Measurements from ENCODE around the gene DNAJB2. TPM values are rescaled to one million over a fixed set of nuclear protein-coding genes. Genes with fewer than 3 reads are reported as not detected.

The DNAJB2 gene
- total RNA-seq, 1 experiment from 2014 or later: 66.2 TPM

- no peak for ATAC-seq
- in situ Hi-C loops (cut with HindIII; ENCODE audit: low pct_unique_long_range_greater_than_20kb, low sequenced_read_pairs) (no loop called here), intact Hi-C loops (cut with micrococcal nuclease; ENCODE audit: unreplicated experiment) (no loop called here)
- no peak for TF ChIP-seq REST (IDR thresholded peaks at IDR 0.05; ENCODE audit: insufficient read depth in 1 of 2, low read depth in 2 of 2, low read length in 1 of 2)
- Histone ChIP-seq H3K9me3 (ENCODE audit: control insufficient read depth, insufficient read depth, low read depth, low read length) (no peaks in the 10 kb centered on the region), H3K36me3 (ENCODE audit: control insufficient read depth, insufficient read depth, low read length) (no peaks in the 10 kb centered on the region), H3K27me3 (ENCODE audit: control insufficient read depth, insufficient read depth, low read length) (peaks cover 4% of the 10 kb centered on the region; the same call in 1 of the 2 replicates), H3K4me3 (ENCODE audit: low read depth in 2 of 2, low read length in 2 of 2) (no peak overlapping the region), H3K4me1 (ENCODE audit: control insufficient read depth, insufficient read depth, low read length) (no peaks in the 10 kb centered on the region), H3K27ac (ENCODE audit: low read length) (no peak overlapping the region)
- ChIA-PET POLR2A (no interaction called here), CTCF (no interaction called here)
- BruUV-seq (replicated peaks): no TSS peak
- DNase-seq (ENCODE audit: low read depth, low spot score): no peak
Measured at GRCh38 chr2:219334076-219334475, 54.9 kb downstream of the DNAJB2 start.

- Histone ChIP-seq H3K27ac (ENCODE audit: low read length) (no peak overlapping the region), H3K9me3 (ENCODE audit: control insufficient read depth, insufficient read depth, low read depth, low read length) (no peaks in the 10 kb centered on the region), H3K4me1 (ENCODE audit: control insufficient read depth, insufficient read depth, low read length) (no peaks in the 10 kb centered on the region), H3K4me3 (ENCODE audit: low read depth in 2 of 2, low read length in 2 of 2) (no peak overlapping the region), H3K27me3 (ENCODE audit: control insufficient read depth, insufficient read depth, low read length) (peaks cover 2% of the 10 kb centered on the region; the same call in 1 of the 2 replicates), H3K36me3 (ENCODE audit: control insufficient read depth, insufficient read depth, low read length) (no peaks in the 10 kb centered on the region)
- in situ Hi-C loops (cut with HindIII; ENCODE audit: low pct_unique_long_range_greater_than_20kb, low sequenced_read_pairs): no loop called here
- DNase-seq (ENCODE audit: low read depth, low spot score) (no peak), ATAC-seq (no peak)
- POLR2A ChIA-PET: no interaction called here
- BruUV-seq (replicated peaks): no TSS peak
- no peak for TF ChIP-seq TCF7L2 (IDR thresholded peaks at IDR 0.05; ENCODE audit: low read depth, low read length)
- TF ChIP-seq REST (IDR thresholded peaks at IDR 0.05; ENCODE audit: insufficient read depth in 1 of 2, low read depth in 2 of 2, low read length in 1 of 2): no peak
- no peak for TF ChIP-seq POLR2AphosphoS5 (IDR thresholded peaks at IDR 0.05; ENCODE audit: low read depth, low read length)
- no peak for TF ChIP-seq CTCF (IDR thresholded peaks at IDR 0.05)
- intact Hi-C loops (cut with micrococcal nuclease; ENCODE audit: unreplicated experiment): no loop called here
- CTCF ChIA-PET: no interaction called here
Measured at GRCh38 chr2:219335373-219335786, 56.2 kb downstream of the DNAJB2 start.

Small RNA genes within 50 kb of the gene (microRNA-seq; reads per million reads assigned to microRNA genes)
- gene MIR153-1 (ENCODE audit: unreplicated experiment): not detected

Other genes starting within 250 kb of the DNAJB2 start
- gene CFAP65, start 237.8 kb upstream of the DNAJB2 start, total RNA-seq (2021; ENCODE audit: unreplicated experiment): 0.33 TPM
- gene IHH, start 218.4 kb upstream of the DNAJB2 start, total RNA-seq (2021; ENCODE audit: unreplicated experiment): 0.23 TPM
- gene NHEJ1, start 118.6 kb upstream of the DNAJB2 start, total RNA-seq (2021; ENCODE audit: unreplicated experiment): 18.2 TPM
- 3.3 TPM for gene SLC23A3, start 109.3 kb upstream of the DNAJB2 start, total RNA-seq (2021; ENCODE audit: unreplicated experiment)
- 55.7 TPM for gene CNPPD1, start 102.4 kb upstream of the DNAJB2 start, total RNA-seq (2021; ENCODE audit: unreplicated experiment)
- gene RETREG2, start 101.1 kb upstream of the DNAJB2 start, total RNA-seq (2021; ENCODE audit: unreplicated experiment): 106 TPM
- 43.2 TPM for gene ZFAND2B, start 72.6 kb upstream of the DNAJB2 start, total RNA-seq (2021; ENCODE audit: unreplicated experiment)
- 19.0 TPM for gene ABCB6, start 60.4 kb upstream of the DNAJB2 start, total RNA-seq (2021; ENCODE audit: unreplicated experiment)
- 75.1 TPM for gene ATG9A, start 49.7 kb upstream of the DNAJB2 start, total RNA-seq (2021; ENCODE audit: unreplicated experiment)
- 36.2 TPM for gene ANKZF1, start 49.6 kb upstream of the DNAJB2 start, total RNA-seq (2021; ENCODE audit: unreplicated experiment)
- gene GLB1L, start 33.9 kb upstream of the DNAJB2 start, total RNA-seq (2021; ENCODE audit: unreplicated experiment): 8.1 TPM
- gene STK16, start 33.9 kb upstream of the DNAJB2 start, total RNA-seq (2021; ENCODE audit: unreplicated experiment): 29.9 TPM
- not detected for gene TUBA4B, start 26.1 kb upstream of the DNAJB2 start, total RNA-seq (2021; ENCODE audit: unreplicated experiment)
- gene TUBA4A, start 25.4 kb upstream of the DNAJB2 start, total RNA-seq (2021; ENCODE audit: unreplicated experiment): 12.9 TPM
- not detected for gene PTPRN, start 30.0 kb downstream of the DNAJB2 start, total RNA-seq (2021; ENCODE audit: unreplicated experiment)
- gene RESP18, start 53.4 kb downstream of the DNAJB2 start, total RNA-seq (2021; ENCODE audit: unreplicated experiment): not detected
- gene DNPEP, start 108.5 kb downstream of the DNAJB2 start, total RNA-seq (2021; ENCODE audit: unreplicated experiment): 107 TPM
- 0.69 TPM for gene DES, start 139.0 kb downstream of the DNAJB2 start, total RNA-seq (2021; ENCODE audit: unreplicated experiment)
- 3.4 TPM for gene SPEG, start 155.5 kb downstream of the DNAJB2 start, total RNA-seq (2021; ENCODE audit: unreplicated experiment)
- gene GMPPA, start 219.5 kb downstream of the DNAJB2 start, total RNA-seq (2021; ENCODE audit: unreplicated experiment): 66.2 TPM
- gene ASIC4, start 235.1 kb downstream of the DNAJB2 start, total RNA-seq (2021; ENCODE audit: unreplicated experiment): 0.21 TPM

All from Panc1 (cell line).